Adrenal gland (tissue), 5 donors: ENCODE results near the gene EOLA1.

Experiments
- POLR2A ChIP-seq, 2 donors: fragments of 450-650 bp; IDR thresholded peaks; one replicate each; pipeline ENCODE4 v1.6.1; 2017; ENCODE audit warnings: antibody characterized with exemption in 2 of 2, mild to moderate bottlenecking in 2 of 2, moderate library complexity in 1 of 2
- TF ChIP-seq, protein P1 (sequence below), 6 experiments: fragments of 450-650 bp in 4 of 6; fragments of 200-600 bp in 2 of 6; sonication (generic) in 1 of 6; IDR thresholded peaks; 1 replicate in 5 of 6; 2 replicates in 1 of 6; pipeline versions ENCODE4 v1.5.1 to v1.8.0; 2016 to 2021; ENCODE audit warnings: antibody characterized with exemption in 6 of 6, mild to moderate bottlenecking in 2 of 6, moderate library complexity in 1 of 6
- donor health status: DM: no; HTN: no; CAD: no.

DNA sequence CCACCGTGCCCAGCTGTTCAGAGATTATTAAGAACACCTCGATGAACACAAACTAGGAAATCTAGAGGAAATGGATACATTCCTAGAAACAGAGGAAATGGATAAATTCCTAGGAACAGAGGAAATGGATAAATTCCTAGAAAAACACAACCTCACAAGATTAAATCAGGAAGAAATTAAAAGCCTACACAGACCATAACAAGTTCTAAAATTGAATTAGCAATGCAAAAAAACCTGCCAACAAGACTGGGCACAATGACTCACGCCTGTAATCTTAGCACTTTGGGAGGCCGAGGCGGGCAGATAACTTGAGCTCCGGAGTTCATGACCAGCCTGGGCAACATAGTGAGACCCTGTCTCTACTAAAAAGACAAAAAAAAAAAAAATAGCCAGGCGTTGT lies 22.6 kb upstream of the EOLA1 start:
- TF ChIP-seq, protein P1, sequence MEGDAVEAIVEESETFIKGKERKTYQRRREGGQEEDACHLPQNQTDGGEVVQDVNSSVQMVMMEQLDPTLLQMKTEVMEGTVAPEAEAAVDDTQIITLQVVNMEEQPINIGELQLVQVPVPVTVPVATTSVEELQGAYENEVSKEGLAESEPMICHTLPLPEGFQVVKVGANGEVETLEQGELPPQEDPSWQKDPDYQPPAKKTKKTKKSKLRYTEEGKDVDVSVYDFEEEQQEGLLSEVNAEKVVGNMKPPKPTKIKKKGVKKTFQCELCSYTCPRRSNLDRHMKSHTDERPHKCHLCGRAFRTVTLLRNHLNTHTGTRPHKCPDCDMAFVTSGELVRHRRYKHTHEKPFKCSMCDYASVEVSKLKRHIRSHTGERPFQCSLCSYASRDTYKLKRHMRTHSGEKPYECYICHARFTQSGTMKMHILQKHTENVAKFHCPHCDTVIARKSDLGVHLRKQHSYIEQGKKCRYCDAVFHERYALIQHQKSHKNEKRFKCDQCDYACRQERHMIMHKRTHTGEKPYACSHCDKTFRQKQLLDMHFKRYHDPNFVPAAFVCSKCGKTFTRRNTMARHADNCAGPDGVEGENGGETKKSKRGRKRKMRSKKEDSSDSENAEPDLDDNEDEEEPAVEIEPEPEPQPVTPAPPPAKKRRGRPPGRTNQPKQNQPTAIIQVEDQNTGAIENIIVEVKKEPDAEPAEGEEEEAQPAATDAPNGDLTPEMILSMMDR (IDR thresholded peaks at IDR 0.05): no peak
- TF ChIP-seq POLR2A (IDR thresholded peaks at IDR 0.05): no peak
